GM12878 (cell line): ENCODE results near the gene TSR3. TPM values are rescaled to one million over a fixed set of nuclear protein-coding genes. Genes with fewer than 3 reads are reported as not detected.
A peak's percentile ranks its signal among the peaks of the same experiment; 100 is the strongest.

ENCODE experiments used
- BHLHE40 ChIP-seq, 2 experiments: fragments of 450-650 bp in 1 of 2; IDR thresholded peaks; 2 replicates each; pipeline ENCODE4 v1.6.1; 2011 to 2017; ENCODE audit warnings: low read depth in 2 of 2, borderline replicate concordance in 1 of 2, improper control_type of control experiment in 1 of 2, low read length in 1 of 2, mild to moderate bottlenecking in 1 of 2
- FOXK2 ChIP-seq: fragments of 450-650 bp; IDR thresholded peaks from 2 replicates; pipeline ENCODE4 v1.6.1; 2017; ENCODE audit warnings: mild to moderate bottlenecking, moderate library complexity
- NRF1 ChIP-seq: conservative IDR thresholded peaks from 2 replicates; pipeline ENCODE4 v1.6.1; 2011; ENCODE audit warnings: mild to moderate bottlenecking, low read depth, low read length, improper control_type of control experiment
- POLR2AphosphoS5 ChIP-seq: IDR thresholded peaks from 2 replicates; pipeline ENCODE4 v1.6.1; 2011; ENCODE audit warnings: mild to moderate bottlenecking, low read length, inconsistent platforms
- RCOR1 ChIP-seq: conservative IDR thresholded peaks from 2 replicates; pipeline ENCODE4 v1.6.1; 2012; ENCODE audit warnings: low read depth, low read length, improper control_type of control experiment
- SRF ChIP-seq, 2 experiments: IDR thresholded peaks; 2 replicates each; pipeline ENCODE4 v1.6.1; 2011; ENCODE audit warnings: low read depth in 2 of 2, low read length in 2 of 2, mild to moderate bottlenecking in 1 of 2, moderate library complexity in 1 of 2
- ZNF217 ChIP-seq: fragments of 450-650 bp; IDR thresholded peaks from 2 replicates; pipeline ENCODE4 v1.6.1; 2017; ENCODE audit warnings: antibody characterized with exemption, mild to moderate bottlenecking
- polyA plus RNA-seq, 11 experiments: library from polyadenylated mRNA; depleted of rRNA in 4 of 11; unstranded in 6 of 11; stranded (reverse) in 5 of 11; fragments of >200 nt; fragmentation: Nextera tagmentation in 4 of 11; fragmentation: Illumina TruSeq in 1 of 11; extraction: Ambion mirVana in 4 of 11; extraction: Trizol in 1 of 11; gene quantifications; 1 replicate in 1 of 11; 2 replicates in 10 of 11; pipeline versions ENCODE4 v1.2.1 to v1.2.3, GENCODE V29; 2011 to 2016; ENCODE audit warnings: inconsistent platforms in 2 of 11, missing spikeins in 2 of 11, low read depth in 1 of 11
- total RNA-seq, 4 experiments: library from RNA; depleted of rRNA in 3 of 4; stranded (reverse); fragments of >200 nt in 3 of 4; fragmentation: Illumina TruSeq in 1 of 4; extraction: Trizol in 1 of 4; gene quantifications; 2 replicates each; pipeline versions ENCODE4 v1.2.1 to v1.2.3, GENCODE V29; 2013 to 2021
- TF ChIP-seq, protein P1 (sequence below): IDR thresholded peaks from 2 replicates; pipeline ENCODE4 v1.6.1; 2012; ENCODE audit warnings: low read depth, low read length, improper control_type of control experiment
- TF ChIP-seq, protein P2 (sequence below): IDR thresholded peaks from 2 replicates; pipeline ENCODE4 v1.6.1; 2011; ENCODE audit warnings: low read depth, mild to moderate bottlenecking, low read length, moderate library complexity, borderline replicate concordance; ENCODE audit errors: extremely low read depth
- TF ChIP-seq, protein P3 (sequence below): fragments of 450-650 bp; IDR thresholded peaks from 2 replicates; pipeline ENCODE4 v1.6.1; 2018; ENCODE audit warnings: borderline replicate concordance, mild to moderate bottlenecking; ENCODE audit not compliant: partially characterized antibody
- TF ChIP-seq, protein P4 (sequence below): fragments of 450-650 bp; IDR thresholded peaks from 2 replicates; pipeline ENCODE4 v1.6.1; 2016; ENCODE audit warnings: mild to moderate bottlenecking, moderate library complexity, borderline replicate concordance
- TF ChIP-seq, protein P5 (sequence below): fragments of 450-650 bp; IDR thresholded peaks from 2 replicates; pipeline ENCODE4 v1.6.1; 2017; ENCODE audit warnings: mild to moderate bottlenecking, moderate library complexity

TSR3 gene
- total and polyA plus RNA-seq, 10 of the 15 experiments (the other 5 are each of a cell fraction or from before 2014, with no cell fraction given): 3.4 to 108 (median 46.9) TPM

DNA sequence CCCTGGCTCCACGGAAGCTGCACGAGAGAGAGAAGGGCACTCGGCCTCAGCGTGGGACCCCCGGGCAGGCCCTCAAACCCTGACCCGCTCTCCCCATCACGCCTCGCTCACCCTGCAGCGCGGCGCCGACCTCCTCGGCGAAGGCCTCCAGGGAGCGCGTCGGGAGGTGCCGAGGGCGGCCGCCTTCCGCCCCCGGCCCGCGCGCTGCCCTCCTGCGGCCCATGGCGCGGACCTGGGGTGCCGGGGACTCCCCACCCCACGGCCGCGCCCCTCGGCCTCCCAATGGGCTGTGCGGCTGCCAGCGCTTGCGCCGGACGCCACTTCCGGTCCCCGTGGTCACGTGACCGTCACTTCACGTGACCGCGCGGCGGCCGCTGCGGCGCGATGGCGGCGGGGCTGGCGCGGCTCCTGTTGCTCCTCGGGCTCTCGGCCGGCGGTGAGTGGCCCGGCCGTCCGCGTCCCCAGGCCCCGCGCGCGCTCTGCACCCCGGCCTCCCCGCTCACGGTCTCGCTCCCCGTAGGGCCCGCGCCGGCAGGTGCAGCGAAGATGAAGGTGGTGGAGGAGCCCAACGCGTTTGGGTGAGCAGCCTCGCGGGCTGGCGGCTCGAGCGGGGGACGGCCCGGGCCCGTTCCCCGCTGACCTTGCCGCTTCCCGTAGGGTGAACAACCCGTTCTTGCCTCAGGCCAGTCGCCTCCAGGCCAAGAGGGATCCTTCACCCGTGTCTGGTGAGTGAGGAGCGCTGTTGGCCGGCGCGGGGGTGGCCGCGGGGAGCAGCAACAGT, at the start of gene TSR3, which contains the start of gene GNPTG (continued):
- TF ChIP-seq, protein P1, sequence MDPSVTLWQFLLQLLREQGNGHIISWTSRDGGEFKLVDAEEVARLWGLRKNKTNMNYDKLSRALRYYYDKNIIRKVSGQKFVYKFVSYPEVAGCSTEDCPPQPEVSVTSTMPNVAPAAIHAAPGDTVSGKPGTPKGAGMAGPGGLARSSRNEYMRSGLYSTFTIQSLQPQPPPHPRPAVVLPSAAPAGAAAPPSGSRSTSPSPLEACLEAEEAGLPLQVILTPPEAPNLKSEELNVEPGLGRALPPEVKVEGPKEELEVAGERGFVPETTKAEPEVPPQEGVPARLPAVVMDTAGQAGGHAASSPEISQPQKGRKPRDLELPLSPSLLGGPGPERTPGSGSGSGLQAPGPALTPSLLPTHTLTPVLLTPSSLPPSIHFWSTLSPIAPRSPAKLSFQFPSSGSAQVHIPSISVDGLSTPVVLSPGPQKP: peak; percentile 98
- TF ChIP-seq BHLHE40 (IDR thresholded peaks at IDR 0.05; ENCODE audit: borderline replicate concordance in 1 of 2, low read depth in 2 of 2, low read length in 1 of 2): peak; percentile 94 to 100
- TF ChIP-seq, protein P2, sequence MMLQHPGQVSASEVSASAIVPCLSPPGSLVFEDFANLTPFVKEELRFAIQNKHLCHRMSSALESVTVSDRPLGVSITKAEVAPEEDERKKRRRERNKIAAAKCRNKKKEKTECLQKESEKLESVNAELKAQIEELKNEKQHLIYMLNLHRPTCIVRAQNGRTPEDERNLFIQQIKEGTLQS: peak; percentile 100
- TF ChIP-seq, protein P3, sequence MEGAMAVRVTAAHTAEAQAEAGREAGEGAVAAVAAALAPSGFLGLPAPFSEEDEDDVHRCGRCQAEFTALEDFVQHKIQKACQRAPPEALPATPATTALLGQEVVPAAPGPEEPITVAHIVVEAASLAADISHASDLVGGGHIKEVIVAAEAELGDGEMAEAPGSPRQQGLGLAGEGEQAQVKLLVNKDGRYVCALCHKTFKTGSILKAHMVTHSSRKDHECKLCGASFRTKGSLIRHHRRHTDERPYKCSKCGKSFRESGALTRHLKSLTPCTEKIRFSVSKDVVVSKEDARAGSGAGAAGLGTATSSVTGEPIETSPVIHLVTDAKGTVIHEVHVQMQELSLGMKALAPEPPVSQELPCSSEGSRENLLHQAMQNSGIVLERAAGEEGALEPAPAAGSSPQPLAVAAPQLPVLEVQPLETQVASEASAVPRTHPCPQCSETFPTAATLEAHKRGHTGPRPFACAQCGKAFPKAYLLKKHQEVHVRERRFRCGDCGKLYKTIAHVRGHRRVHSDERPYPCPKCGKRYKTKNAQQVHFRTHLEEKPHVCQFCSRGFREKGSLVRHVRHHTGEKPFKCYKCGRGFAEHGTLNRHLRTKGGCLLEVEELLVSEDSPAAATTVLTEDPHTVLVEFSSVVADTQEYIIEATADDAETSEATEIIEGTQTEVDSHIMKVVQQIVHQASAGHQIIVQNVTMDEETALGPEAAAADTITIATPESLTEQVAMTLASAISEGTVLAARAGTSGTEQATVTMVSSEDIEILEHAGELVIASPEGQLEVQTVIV: no peak
- TF ChIP-seq RCOR1: 0 out of 2 replicates have a peak, but pooled peaks have one; percentile 35
- TF ChIP-seq, protein P4, sequence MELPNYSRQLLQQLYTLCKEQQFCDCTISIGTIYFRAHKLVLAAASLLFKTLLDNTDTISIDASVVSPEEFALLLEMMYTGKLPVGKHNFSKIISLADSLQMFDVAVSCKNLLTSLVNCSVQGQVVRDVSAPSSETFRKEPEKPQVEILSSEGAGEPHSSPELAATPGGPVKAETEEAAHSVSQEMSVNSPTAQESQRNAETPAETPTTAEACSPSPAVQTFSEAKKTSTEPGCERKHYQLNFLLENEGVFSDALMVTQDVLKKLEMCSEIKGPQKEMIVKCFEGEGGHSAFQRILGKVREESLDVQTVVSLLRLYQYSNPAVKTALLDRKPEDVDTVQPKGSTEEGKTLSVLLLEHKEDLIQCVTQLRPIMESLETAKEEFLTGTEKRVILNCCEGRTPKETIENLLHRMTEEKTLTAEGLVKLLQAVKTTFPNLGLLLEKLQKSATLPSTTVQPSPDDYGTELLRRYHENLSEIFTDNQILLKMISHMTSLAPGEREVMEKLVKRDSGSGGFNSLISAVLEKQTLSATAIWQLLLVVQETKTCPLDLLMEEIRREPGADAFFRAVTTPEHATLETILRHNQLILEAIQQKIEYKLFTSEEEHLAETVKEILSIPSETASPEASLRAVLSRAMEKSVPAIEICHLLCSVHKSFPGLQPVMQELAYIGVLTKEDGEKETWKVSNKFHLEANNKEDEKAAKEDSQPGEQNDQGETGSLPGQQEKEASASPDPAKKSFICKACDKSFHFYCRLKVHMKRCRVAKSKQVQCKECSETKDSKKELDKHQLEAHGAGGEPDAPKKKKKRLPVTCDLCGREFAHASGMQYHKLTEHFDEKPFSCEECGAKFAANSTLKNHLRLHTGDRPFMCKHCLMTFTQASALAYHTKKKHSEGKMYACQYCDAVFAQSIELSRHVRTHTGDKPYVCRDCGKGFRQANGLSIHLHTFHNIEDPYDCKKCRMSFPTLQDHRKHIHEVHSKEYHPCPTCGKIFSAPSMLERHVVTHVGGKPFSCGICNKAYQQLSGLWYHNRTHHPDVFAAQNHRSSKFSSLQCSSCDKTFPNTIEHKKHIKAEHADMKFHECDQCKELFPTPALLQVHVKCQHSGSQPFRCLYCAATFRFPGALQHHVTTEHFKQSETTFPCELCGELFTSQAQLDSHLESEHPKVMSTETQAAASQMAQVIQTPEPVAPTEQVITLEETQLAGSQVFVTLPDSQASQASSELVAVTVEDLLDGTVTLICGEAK: no peak
- peak; percentile 72 for TF ChIP-seq NRF1
- peak; percentile 76; the same call in 1 of the 2 replicates for TF ChIP-seq POLR2AphosphoS5
- peak; percentile 62 to 80; a peak in 3 of 4 replicates for TF ChIP-seq SRF (IDR thresholded peaks at IDR 0.05; ENCODE audit: low read depth in 2 of 2, low read length in 2 of 2)
- TF ChIP-seq ZNF217: peak; percentile 65; the same call in 1 of the 2 replicates
- TF ChIP-seq FOXK2: no peak
- TF ChIP-seq, protein P5, sequence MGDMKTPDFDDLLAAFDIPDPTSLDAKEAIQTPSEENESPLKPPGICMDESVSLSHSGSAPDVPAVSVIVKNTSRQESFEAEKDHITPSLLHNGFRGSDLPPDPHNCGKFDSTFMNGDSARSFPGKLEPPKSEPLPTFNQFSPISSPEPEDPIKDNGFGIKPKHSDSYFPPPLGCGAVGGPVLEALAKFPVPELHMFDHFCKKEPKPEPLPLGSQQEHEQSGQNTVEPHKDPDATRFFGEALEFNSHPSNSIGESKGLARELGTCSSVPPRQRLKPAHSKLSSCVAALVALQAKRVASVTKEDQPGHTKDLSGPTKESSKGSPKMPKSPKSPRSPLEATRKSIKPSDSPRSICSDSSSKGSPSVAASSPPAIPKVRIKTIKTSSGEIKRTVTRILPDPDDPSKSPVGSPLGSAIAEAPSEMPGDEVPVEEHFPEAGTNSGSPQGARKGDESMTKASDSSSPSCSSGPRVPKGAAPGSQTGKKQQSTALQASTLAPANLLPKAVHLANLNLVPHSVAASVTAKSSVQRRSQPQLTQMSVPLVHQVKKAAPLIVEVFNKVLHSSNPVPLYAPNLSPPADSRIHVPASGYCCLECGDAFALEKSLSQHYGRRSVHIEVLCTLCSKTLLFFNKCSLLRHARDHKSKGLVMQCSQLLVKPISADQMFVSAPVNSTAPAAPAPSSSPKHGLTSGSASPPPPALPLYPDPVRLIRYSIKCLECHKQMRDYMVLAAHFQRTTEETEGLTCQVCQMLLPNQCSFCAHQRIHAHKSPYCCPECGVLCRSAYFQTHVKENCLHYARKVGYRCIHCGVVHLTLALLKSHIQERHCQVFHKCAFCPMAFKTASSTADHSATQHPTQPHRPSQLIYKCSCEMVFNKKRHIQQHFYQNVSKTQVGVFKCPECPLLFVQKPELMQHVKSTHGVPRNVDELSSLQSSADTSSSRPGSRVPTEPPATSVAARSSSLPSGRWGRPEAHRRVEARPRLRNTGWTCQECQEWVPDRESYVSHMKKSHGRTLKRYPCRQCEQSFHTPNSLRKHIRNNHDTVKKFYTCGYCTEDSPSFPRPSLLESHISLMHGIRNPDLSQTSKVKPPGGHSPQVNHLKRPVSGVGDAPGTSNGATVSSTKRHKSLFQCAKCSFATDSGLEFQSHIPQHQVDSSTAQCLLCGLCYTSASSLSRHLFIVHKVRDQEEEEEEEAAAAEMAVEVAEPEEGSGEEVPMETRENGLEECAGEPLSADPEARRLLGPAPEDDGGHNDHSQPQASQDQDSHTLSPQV: peak; percentile 72; the same call in 1 of the 2 replicates
